Body of pancreas (tissue), 4 donors: ENCODE results near the gene CROCC2.

Experiments used
- POLR2A ChIP-seq, 3 donors: fragments of 450-650 bp; IDR thresholded peaks; one replicate each; pipeline ENCODE4 v1.6.1; 2016; ENCODE audit warnings: antibody characterized with exemption in 3 of 3, mild to moderate bottlenecking in 2 of 3
- TF ChIP-seq, protein P1 (sequence below), 7 experiments: fragments of 450-650 bp in 4 of 7; fragments of 200-600 bp in 3 of 7; sonication (generic) in 3 of 7; IDR thresholded peaks; one replicate each; pipeline ENCODE4 v1.5.1; 2016 to 2019; ENCODE audit warnings: antibody characterized with exemption in 7 of 7

DNA sequence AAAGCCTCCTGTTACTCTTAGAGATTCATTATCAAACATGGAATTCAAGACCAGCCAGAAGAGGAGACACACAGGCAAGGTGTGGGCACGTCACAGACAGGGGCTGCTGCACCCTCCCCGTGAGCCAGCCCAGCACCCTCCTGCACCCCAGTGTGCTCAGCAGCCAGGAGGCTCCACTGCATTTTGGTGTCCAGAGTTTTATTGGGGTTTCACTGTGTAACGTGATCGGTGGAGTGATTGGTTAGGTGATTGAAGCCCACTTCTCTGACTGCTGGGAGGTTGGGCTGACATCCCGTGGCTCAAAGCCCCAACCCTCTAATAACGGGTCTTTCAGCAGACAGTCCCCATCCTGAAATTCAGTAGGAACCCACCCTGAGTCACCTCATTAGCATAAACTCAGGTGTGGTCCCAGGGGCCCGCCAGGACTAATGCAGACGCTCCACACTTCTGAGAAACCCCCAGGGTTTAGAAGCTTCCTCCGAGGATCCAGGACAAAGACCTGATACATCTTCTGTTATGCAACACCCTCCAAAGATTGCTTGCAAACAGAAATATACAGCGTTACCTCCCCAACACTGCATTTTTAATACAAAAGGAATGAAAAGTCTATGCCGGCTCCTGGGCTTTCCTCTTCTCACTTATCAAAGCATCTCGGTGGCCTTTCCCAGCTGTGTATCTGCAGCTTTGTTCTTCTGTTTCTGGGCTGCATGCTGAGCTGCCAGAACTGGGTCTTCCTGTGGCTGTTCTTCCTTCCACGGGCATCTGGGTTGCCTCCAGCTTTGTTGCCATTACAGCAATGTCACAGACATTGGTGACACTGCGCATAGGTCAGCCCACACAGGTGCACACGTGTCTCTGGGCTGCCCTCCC lies 48.5 kb downstream of the CROCC2 start:
- TF ChIP-seq, protein P1, sequence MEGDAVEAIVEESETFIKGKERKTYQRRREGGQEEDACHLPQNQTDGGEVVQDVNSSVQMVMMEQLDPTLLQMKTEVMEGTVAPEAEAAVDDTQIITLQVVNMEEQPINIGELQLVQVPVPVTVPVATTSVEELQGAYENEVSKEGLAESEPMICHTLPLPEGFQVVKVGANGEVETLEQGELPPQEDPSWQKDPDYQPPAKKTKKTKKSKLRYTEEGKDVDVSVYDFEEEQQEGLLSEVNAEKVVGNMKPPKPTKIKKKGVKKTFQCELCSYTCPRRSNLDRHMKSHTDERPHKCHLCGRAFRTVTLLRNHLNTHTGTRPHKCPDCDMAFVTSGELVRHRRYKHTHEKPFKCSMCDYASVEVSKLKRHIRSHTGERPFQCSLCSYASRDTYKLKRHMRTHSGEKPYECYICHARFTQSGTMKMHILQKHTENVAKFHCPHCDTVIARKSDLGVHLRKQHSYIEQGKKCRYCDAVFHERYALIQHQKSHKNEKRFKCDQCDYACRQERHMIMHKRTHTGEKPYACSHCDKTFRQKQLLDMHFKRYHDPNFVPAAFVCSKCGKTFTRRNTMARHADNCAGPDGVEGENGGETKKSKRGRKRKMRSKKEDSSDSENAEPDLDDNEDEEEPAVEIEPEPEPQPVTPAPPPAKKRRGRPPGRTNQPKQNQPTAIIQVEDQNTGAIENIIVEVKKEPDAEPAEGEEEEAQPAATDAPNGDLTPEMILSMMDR (IDR thresholded peaks at IDR 0.05), result no peak
- no peak for TF ChIP-seq POLR2A (IDR thresholded peaks at IDR 0.05)
